ENCODE data around the gene CEACAM19. TPM values are rescaled to one million over a fixed set of nuclear protein-coding genes. Genes with fewer than 3 reads are reported as not detected.
"Not testable (repeated sequence)": the region's sequence is repeated elsewhere in the genome, so short reads cannot be mapped to it uniquely, and the experiment has no call there.

The CEACAM19 gene
- total and polyA plus RNA-seq, 9 of the 15 experiments (the other 6 are each of a cell fraction or from before 2014, with no cell fraction given), result 0.15 to 0.30 (median 0.23) TPM; not detected in 5

DNA sequence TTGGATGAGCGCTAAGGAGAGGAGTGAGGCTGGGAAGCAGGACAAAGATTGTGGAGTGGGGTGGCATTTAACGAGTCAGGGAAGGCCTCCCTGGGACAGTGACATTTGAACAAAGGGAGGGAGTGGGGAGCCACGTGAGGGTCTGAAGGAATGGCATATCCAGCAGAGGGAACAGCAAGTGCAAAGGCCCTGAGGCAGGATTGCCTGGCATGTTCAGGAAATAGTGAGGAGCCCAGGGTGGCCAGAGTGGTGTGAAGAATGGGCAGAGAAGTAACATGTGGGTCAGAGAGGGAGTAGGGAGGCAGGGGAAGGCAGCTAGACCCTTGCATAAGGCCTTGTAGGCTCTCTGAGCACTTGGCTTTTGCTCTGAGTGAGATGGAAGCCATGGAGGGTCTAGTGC lies 42.5 kb upstream of the CEACAM19 start:
- Histone ChIP-seq H3K9me1 (ENCODE audit: control insufficient read depth, insufficient read depth, low read length) (no peaks in the 10 kb centered on the region), H3K4me1 (replicated peaks in 1 of 2; ENCODE audit: control insufficient read depth in 2 of 2, insufficient read depth in 2 of 2, low read length in 2 of 2) (no peaks in the 10 kb centered on the region; a peak in 2 of 5 replicates), H3K36me3 (ENCODE audit: control insufficient read depth, insufficient read depth, low read length) (no peaks in the 10 kb centered on the region), H3K9ac (ENCODE audit: insufficient read depth in 1 of 2, low read depth in 2 of 2, low read length in 2 of 2) (no peak overlapping the region), H3K4me3 (no peak overlapping the region), H2AFZ (ENCODE audit: low read depth, low read length) (no peak overlapping the region), H3K27ac (ENCODE audit: extremely low read depth, low read depth, low read length) (no peak overlapping the region), H4K20me1 (replicated peaks; ENCODE audit: control insufficient read depth, insufficient read depth, low read length) (no peaks in the 10 kb centered on the region), H3K79me2 (ENCODE audit: control insufficient read depth, insufficient read depth, low read length) (no peaks in the 10 kb centered on the region), H3K27me3 (ENCODE audit: control insufficient read depth in 2 of 2, insufficient read depth in 2 of 2, low read length in 2 of 2) (no peaks in the 10 kb centered on the region; a peak in 1 of 5 replicates), H3K4me2 (ENCODE audit: insufficient read depth, low read length) (no peak overlapping the region), H3K9me3 (replicated peaks; ENCODE audit: control insufficient read depth, insufficient read depth, low read depth, low read length) (no peaks in the 10 kb centered on the region)
- no peak for DNase-seq (ENCODE audit: extremely low read depth in 1 of 4, low spot score in 3 of 4)
- no TSS peak for BruUV-seq (replicated peaks)
- no peak for ATAC-seq
- TF ChIP-seq RBM25 (IDR thresholded peaks at IDR 0.05; ENCODE audit: low read depth, low read length, severe bottlenecking) (peak; percentile 34), MEF2D (tag; conservative IDR thresholded peaks at IDR 0.05; ENCODE audit: low read depth) (no peak), STAT5A (IDR thresholded peaks at IDR 0.05; ENCODE audit: borderline replicate concordance, low read length) (no peak), SMARCA5 (IDR thresholded peaks at IDR 0.05) (peak; percentile 49; the same call in 1 of the 2 replicates), BCOR (IDR thresholded peaks at IDR 0.05) (peak; percentile 64; the same call in 1 of the 2 replicates), MAZ (CRISPR knock-in tag; conservative IDR thresholded peaks at IDR 0.05 in 1 of 2, IDR thresholded peaks at IDR 0.05 in 1 of 2) (no peak)
- TF ChIP-seq, protein P1, sequence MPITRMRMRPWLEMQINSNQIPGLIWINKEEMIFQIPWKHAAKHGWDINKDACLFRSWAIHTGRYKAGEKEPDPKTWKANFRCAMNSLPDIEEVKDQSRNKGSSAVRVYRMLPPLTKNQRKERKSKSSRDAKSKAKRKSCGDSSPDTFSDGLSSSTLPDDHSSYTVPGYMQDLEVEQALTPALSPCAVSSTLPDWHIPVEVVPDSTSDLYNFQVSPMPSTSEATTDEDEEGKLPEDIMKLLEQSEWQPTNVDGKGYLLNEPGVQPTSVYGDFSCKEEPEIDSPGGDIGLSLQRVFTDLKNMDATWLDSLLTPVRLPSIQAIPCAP (CRISPR knock-in tag; IDR thresholded peaks at IDR 0.05; ENCODE audit: borderline replicate concordance), result no peak
- intact Hi-C loops (cut with micrococcal nuclease) (no loop called here), in situ Hi-C loops (cut with MboI) (no loop called here)
- FAIRE-seq, result no peak
- ChIA-PET CTCF (ENCODE audit: low intra/inter-chr PET ratio) (no interaction called here), POLR2A (no interaction called here)
- WGBS (ENCODE audit: insufficient coverage, low coverage, missing lambda C conversion rate), result 10% methylated on average over 3 of the region's 3 CpGs

DNA sequence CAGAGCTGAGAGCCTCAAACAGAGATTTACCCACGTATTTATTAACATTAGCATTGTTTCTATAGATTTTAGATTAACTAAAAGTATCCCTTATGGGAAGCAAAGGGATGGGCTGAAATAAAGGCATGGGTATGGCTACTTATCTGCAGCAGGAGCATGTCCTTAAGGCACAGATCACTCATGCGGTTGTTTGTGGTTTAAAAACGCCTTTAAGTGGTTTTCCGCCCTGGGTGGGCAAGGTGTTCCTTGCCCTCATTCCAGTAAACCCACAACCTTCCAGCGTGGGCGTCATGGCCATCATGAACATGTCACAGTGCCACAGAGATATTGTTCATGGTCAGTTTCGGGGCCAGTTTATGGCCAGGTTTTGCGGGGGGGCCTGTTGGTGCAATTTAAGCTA lies 39.7 kb upstream of the CEACAM19 start:
- not testable (repeated sequence) for ATAC-seq; BruUV-seq (replicated peaks)

More for the DNA sequence above, 39.7 kb upstream of the CEACAM19 start:
- H4K20me1 ChIP-seq (replicated peaks; ENCODE audit: control insufficient read depth, insufficient read depth, low read length); H3K4me1 ChIP-seq (replicated peaks in 1 of 2; ENCODE audit: control insufficient read depth in 2 of 2, insufficient read depth in 2 of 2, low read length in 2 of 2); H3K4me2 ChIP-seq (ENCODE audit: insufficient read depth, low read length); H2AFZ ChIP-seq (ENCODE audit: low read depth, low read length); DNase-seq (ENCODE audit: extremely low read depth in 1 of 4, low spot score in 3 of 4); H3K27ac ChIP-seq (ENCODE audit: extremely low read depth, low read depth, low read length); intact Hi-C loops (cut with micrococcal nuclease); H3K4me3 ChIP-seq; in situ Hi-C loops (cut with MboI); CTCF ChIA-PET (ENCODE audit: low intra/inter-chr PET ratio); H3K27me3 ChIP-seq (ENCODE audit: control insufficient read depth in 2 of 2, insufficient read depth in 2 of 2, low read length in 2 of 2); H3K9ac ChIP-seq (ENCODE audit: insufficient read depth in 1 of 2, low read depth in 2 of 2, low read length in 2 of 2); FAIRE-seq; H3K9me1 ChIP-seq (ENCODE audit: control insufficient read depth, insufficient read depth, low read length); H3K36me3 ChIP-seq (ENCODE audit: control insufficient read depth, insufficient read depth, low read length); H3K79me2 ChIP-seq (ENCODE audit: control insufficient read depth, insufficient read depth, low read length); H3K9me3 ChIP-seq (replicated peaks; ENCODE audit: control insufficient read depth, insufficient read depth, low read depth, low read length): not testable (repeated sequence)
- POLR2A ChIA-PET, result interaction anchor here (0.7 to 1.5 kb wide), 3 partner anchors 16 to 343 kb away, joined by 3 to 5 read pairs (median 4); no protein-coding TSS in a partner anchor
- WGBS (ENCODE audit: insufficient coverage, low coverage, missing lambda C conversion rate), result 36% methylated on average over 8 of the region's 8 CpGs
